HepG2 (cell line): ENCODE results near the gene UROD.

ENCODE experiments used
- GZF1 ChIP-seq: sonication (generic); formaldehyde crosslinking; IDR thresholded peaks from 2 replicates; pipeline ENCODE4 v1.5.1; 2020; ENCODE audit warnings: mild to moderate bottlenecking, missing genetic modification reagents
- JUND ChIP-seq: sonication (generic); formaldehyde crosslinking; IDR thresholded peaks from 2 replicates; pipeline ENCODE4 v1.8.0; 2022; ENCODE audit warnings: mild to moderate bottlenecking, missing genetic modification reagents
- KLF16 ChIP-seq, 2 experiments: sonication (generic) in 1 of 2; formaldehyde crosslinking in 1 of 2; IDR thresholded peaks; 2 replicates each; pipeline versions ENCODE4 v1.6.1 to v1.8.0; 2016 to 2023; ENCODE audit warnings: missing genetic modification reagents in 2 of 2, missing compliant biosample characterization in 1 of 2
- THYN1 ChIP-seq: sonication (generic); formaldehyde crosslinking; IDR thresholded peaks from 2 replicates; pipeline ENCODE4 v1.8.1; 2023; ENCODE audit warnings: low read depth, mild to moderate bottlenecking, moderate library complexity, missing genetic modification reagents, borderline replicate concordance

- TF ChIP-seq KLF16 (CRISPR knock-in tag; IDR thresholded peaks at IDR 0.05) (no peak), JUND (no peak), GZF1 (CRISPR knock-in tag) (no peak), THYN1 (no peak)
Measured at GRCh38 chr1:45007311-45007710, 4.7 kb upstream of the UROD start.
